Lower leg skin (tissue), 3 donors: Measurements from ENCODE around the gene UFD1.

Experiments
- POLR2A ChIP-seq, 2 donors: fragments of 450-650 bp; IDR thresholded peaks; one replicate each; pipeline ENCODE4 v1.6.1; 2016 to 2017; ENCODE audit warnings: antibody characterized with exemption in 2 of 2, mild to moderate bottlenecking in 1 of 2, moderate library complexity in 1 of 2
- TF ChIP-seq, protein P1 (sequence below), 3 donors: fragments of 450-650 bp; IDR thresholded peaks; one replicate each; pipeline ENCODE4 v1.5.1; 2016; ENCODE audit warnings: antibody characterized with exemption in 3 of 3, mild to moderate bottlenecking in 3 of 3, moderate library complexity in 2 of 3

DNA sequence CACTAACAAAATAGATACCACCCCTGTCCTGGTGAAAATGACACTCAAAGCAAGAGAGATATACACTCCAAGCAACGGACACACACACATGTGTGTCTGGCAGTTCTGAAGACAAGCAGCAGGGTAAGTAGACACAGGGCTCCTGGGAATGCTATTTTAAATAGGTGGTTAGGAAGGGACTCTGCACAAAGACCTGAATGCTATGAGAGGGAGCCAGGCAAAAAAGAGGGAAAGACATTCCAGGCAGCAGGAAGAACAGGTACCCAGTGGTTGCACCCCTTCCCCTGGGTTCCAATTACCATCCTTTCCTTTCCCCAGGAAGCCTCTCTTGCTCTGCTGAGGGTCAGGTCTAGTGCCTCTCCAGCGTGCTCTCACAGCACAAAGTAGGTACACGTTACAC lies 3.0 kb downstream of the UFD1 start:
- TF ChIP-seq, protein P1, sequence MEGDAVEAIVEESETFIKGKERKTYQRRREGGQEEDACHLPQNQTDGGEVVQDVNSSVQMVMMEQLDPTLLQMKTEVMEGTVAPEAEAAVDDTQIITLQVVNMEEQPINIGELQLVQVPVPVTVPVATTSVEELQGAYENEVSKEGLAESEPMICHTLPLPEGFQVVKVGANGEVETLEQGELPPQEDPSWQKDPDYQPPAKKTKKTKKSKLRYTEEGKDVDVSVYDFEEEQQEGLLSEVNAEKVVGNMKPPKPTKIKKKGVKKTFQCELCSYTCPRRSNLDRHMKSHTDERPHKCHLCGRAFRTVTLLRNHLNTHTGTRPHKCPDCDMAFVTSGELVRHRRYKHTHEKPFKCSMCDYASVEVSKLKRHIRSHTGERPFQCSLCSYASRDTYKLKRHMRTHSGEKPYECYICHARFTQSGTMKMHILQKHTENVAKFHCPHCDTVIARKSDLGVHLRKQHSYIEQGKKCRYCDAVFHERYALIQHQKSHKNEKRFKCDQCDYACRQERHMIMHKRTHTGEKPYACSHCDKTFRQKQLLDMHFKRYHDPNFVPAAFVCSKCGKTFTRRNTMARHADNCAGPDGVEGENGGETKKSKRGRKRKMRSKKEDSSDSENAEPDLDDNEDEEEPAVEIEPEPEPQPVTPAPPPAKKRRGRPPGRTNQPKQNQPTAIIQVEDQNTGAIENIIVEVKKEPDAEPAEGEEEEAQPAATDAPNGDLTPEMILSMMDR (IDR thresholded peaks at IDR 0.05): no peak
- no peak for TF ChIP-seq POLR2A (IDR thresholded peaks at IDR 0.05)
